CD4-positive, alpha-beta T cell (primary cell): Measurements from ENCODE around the gene LPAR2. TPM values are rescaled to one million over a fixed set of nuclear protein-coding genes. Genes with fewer than 3 reads are reported as not detected.
"Not testable (repeated sequence)": the region's sequence is repeated elsewhere in the genome, so short reads cannot be mapped to it uniquely, and the experiment has no call there.

Source experiments
- ATAC-seq: fragments of 200-7000 bp; cut with Tn5 transposase; one replicate; pipeline ENCODE4 v1.10.0; 2022; ENCODE audit warnings: mild to moderate bottlenecking; ENCODE audit not compliant: poor library complexity
- CTCF ChIA-PET: fragments of 350-600 bp; sonication (Branson Sonifier 250); formaldehyde crosslinking; loops from one replicate; lab custom pipeline; 2021; ENCODE audit warnings: antibody characterized with exemption, inconsistent platforms; lab: Charles Lee
- POLR2A ChIA-PET: fragments of 350-600 bp; sonication (Branson Sonifier 250); formaldehyde crosslinking; loops from one replicate; lab custom pipeline; 2021; ENCODE audit warnings: antibody characterized with exemption, inconsistent platforms; lab: Charles Lee
- DNase-seq, 14 experiments: peaks; one replicate each; pipeline ENCODE4 v3.0.0-alpha.2; 2013 to 2020; ENCODE audit warnings: mixed read lengths in 2 of 14
- H3K27ac ChIP-seq, 2 donors: one replicate each; pipeline versions ENCODE4 v1.5.1 to v1.7.0; 2013; ENCODE audit warnings: low read length in 2 of 2, low read depth in 1 of 2, mild to moderate bottlenecking in 1 of 2
- H3K27me3 ChIP-seq, 2 experiments: 1 replicate in 1 of 2; 2 replicates in 1 of 2; pipeline versions ENCODE4 v1.6.1 to v1.7.0; 2013; ENCODE audit warnings: low read length in 2 of 2, control low read depth in 1 of 2, mild to moderate bottlenecking in 1 of 2, moderate library complexity in 1 of 2; ENCODE audit not compliant: insufficient read depth in 2 of 2, control insufficient read depth in 1 of 2
- H3K36me3 ChIP-seq: one replicate; pipeline ENCODE4 v1.6.1; 2013; ENCODE audit warnings: low read length, control low read depth; ENCODE audit not compliant: insufficient read depth
- H3K4me1 ChIP-seq: one replicate; pipeline ENCODE4 v1.6.1; 2013; ENCODE audit warnings: low read length, control low read depth; ENCODE audit not compliant: insufficient read depth
- H3K4me3 ChIP-seq: one replicate; pipeline ENCODE4 v1.5.1; 2013; ENCODE audit warnings: mild to moderate bottlenecking, low read length, moderate library complexity
- H3K9me3 ChIP-seq, 2 experiments: 1 replicate in 1 of 2; 2 replicates in 1 of 2; pipeline versions ENCODE4 v1.6.1 to v1.7.0; 2013; ENCODE audit warnings: low read length in 2 of 2, mild to moderate bottlenecking in 2 of 2, control low read depth in 1 of 2, moderate library complexity in 1 of 2; ENCODE audit not compliant: control insufficient read depth in 1 of 2, insufficient read depth in 1 of 2
- H3K27ac Mint-ChIP-seq: one replicate; pipeline ENCODE4 v1.8.0; 2020; ENCODE audit warnings: mixed read lengths
- H3K27me3 Mint-ChIP-seq: one replicate; pipeline ENCODE4 v1.8.0; 2021; ENCODE audit warnings: mixed read lengths
- H3K36me3 Mint-ChIP-seq: one replicate; pipeline ENCODE4 v1.8.0; 2021; ENCODE audit warnings: low read depth, mixed read lengths
- H3K4me1 Mint-ChIP-seq: one replicate; pipeline ENCODE4 v1.8.0; 2021; ENCODE audit warnings: low read depth, mixed read lengths
- H3K4me3 Mint-ChIP-seq: one replicate; pipeline ENCODE4 v1.8.0; 2020; ENCODE audit warnings: mild to moderate bottlenecking, mixed read lengths
- H3K9me3 Mint-ChIP-seq: one replicate; pipeline ENCODE4 v1.8.0; 2020; ENCODE audit warnings: mixed read lengths
- CTCF ChIP-seq: fragments of 200-600 bp; IDR thresholded peaks from one replicate; pipeline ENCODE4 v1.8.0; 2022; ENCODE audit warnings: antibody characterized with exemption, mild to moderate bottlenecking
- intact Hi-C, 2 experiments: fragments of 100-400 bp; cut with DNase I in 1 of 2; cut with micrococcal nuclease in 1 of 2; formaldehyde crosslinking; loops; one replicate each; pipeline versions ENCODE4 v1.15.1 to v1.9.0; 2023 to 2025; cut with DNase I, micrococcal nuclease
- total RNA-seq, 174 experiments: library from RNA in 2 of 174; stranded (reverse) in 2 of 174; gene quantifications; one replicate each; pipeline ENCODE4 v1.2.3 and lab custom pipeline; 2021 to 2026

Gene LPAR2
- total RNA-seq, 2 experiments from 2014 or later, result 85.9 to 93.7 TPM

GRCh38 chr19:19672816-19673215 is 44.8 kb upstream of the LPAR2 start:
- TF ChIP-seq CTCF, result no peak
- POLR2A ChIA-PET, result interaction anchor here (0.6 to 2.0 kb wide), 6 partner anchors 9 to 193 kb away, joined by 3 to 6 read pairs (median 6); partner anchors contain the start of genes ATP13A1, ZNF14 and ZNF253
- H3K9me3 ChIP-seq, result peaks cover 55 to 64% of the 10 kb centered on the region in 2 experiments
- H3K27me3 Mint-ChIP-seq, result no peaks in the 10 kb centered on the region
- DNase-seq (no peak), ATAC-seq (no peak)
- CTCF ChIA-PET, result no interaction called here
- H3K27me3 ChIP-seq, result no peaks in the 10 kb centered on the region
- no peak overlapping the region for H3K27ac ChIP-seq
- H3K4me3 ChIP-seq, result no peak overlapping the region
- H3K36me3 Mint-ChIP-seq, result peaks cover 95% of the 10 kb centered on the region
- intact Hi-C loops, result loop anchor here in 1 of 2 experiments (5.0 to 10.0 kb wide), 2 partner anchors 144 to 222 kb away; no protein-coding TSS in a partner anchor
- H3K27ac Mint-ChIP-seq, result no peak overlapping the region
- peaks cover 9% of the 10 kb centered on the region for H3K9me3 Mint-ChIP-seq
- H3K4me1 ChIP-seq, result peaks cover 54% of the 10 kb centered on the region
- H3K4me1 Mint-ChIP-seq, result peaks cover 38% of the 10 kb centered on the region
- peak overlapping the region; percentile 45 for H3K4me3 Mint-ChIP-seq
- peaks cover 64% of the 10 kb centered on the region for H3K36me3 ChIP-seq

- H3K36me3 Mint-ChIP-seq, result peaks cover 69% of the 10 kb centered on the region
- H3K4me1 Mint-ChIP-seq, result peaks cover 45% of the 10 kb centered on the region
- ChIA-PET POLR2A (interaction anchor here (0.5 to 4.5 kb wide), 19 partner anchors 15 to 1659 kb away, joined by 3 to 112 read pairs (median 17); partner anchors contain the start of genes GMIP, ZNF14, ZNF253 and ZNF506), CTCF (no interaction called here)
- no peak for TF ChIP-seq CTCF
- Histone ChIP-seq H3K4me3 (peak overlapping the region; percentile 99), H3K9me3 (peaks cover 28 to 70% of the 10 kb centered on the region in 2 experiments), H3K27me3 (no peaks in the 10 kb centered on the region), H3K36me3 (peaks cover 37% of the 10 kb centered on the region), H3K27ac (peak overlapping the region; percentile 29 to 59), H3K4me1 (peaks cover 66% of the 10 kb centered on the region)
- intact Hi-C loops, result loop anchor here in 1 of 2 experiments (5.0 to 10.0 kb wide), 2 partner anchors 147 to 225 kb away; no protein-coding TSS in a partner anchor
- H3K4me3 Mint-ChIP-seq, result peak overlapping the region; percentile 96
- no peaks in the 10 kb centered on the region for H3K27me3 Mint-ChIP-seq
- no peak for DNase-seq
- H3K27ac Mint-ChIP-seq, result peak overlapping the region; percentile 95
- ATAC-seq, result no peak
- H3K9me3 Mint-ChIP-seq, result peaks cover 2% of the 10 kb centered on the region
Measured at GRCh38 chr19:19670070-19670551, 42.1 kb upstream of the LPAR2 start.

GRCh38 chr19:19668230-19669012 is 40.4 kb upstream of the LPAR2 start, which contains the start of gene ZNF101:
Gene ZNF101 (plus strand): TSS chr19:19668839. CDS start chr19:19668964, 125 bp downstream.
- intact Hi-C loops, result loop anchor here (1.0 to 5.0 kb wide), 6 partner anchors 64 to 289 kb away; partner anchors contain the start of genes ZNF14 (in 2 of the 2), ZNF253 (in 1 of the 2) and ZNF506 (in 1 of the 2)
- POLR2A ChIA-PET, result interaction anchor here (0.6 to 4.5 kb wide), 71 partner anchors 8 to 1901 kb away, joined by 3 to 112 read pairs (median 6); partner anchors contain the start of genes GATAD2A, GMIP, JUND and LPAR2
- Histone ChIP-seq H3K27me3 (no peaks in the 10 kb centered on the region), H3K9me3 (peaks cover 15 to 62% of the 10 kb centered on the region in 2 experiments), H3K27ac (peak within 1 kb of the TSS; percentile 94 to 96), H3K4me3 (peak within 1 kb of the TSS; percentile 99), H3K4me1 (peaks cover 72% of the 10 kb centered on the region), H3K36me3 (peaks cover 21% of the 10 kb centered on the region)
- peak within 1 kb of the TSS; percentile 96 for H3K4me3 Mint-ChIP-seq
- peak within 1 kb of the TSS; percentile 95 for H3K27ac Mint-ChIP-seq
- DNase-seq (peak; percentile 86 to 97 (median 94)), ATAC-seq (peak; percentile 71)
- no peak for TF ChIP-seq CTCF
- peaks cover 2% of the 10 kb centered on the region for H3K9me3 Mint-ChIP-seq
- no peaks in the 10 kb centered on the region for H3K27me3 Mint-ChIP-seq
- H3K4me1 Mint-ChIP-seq, result peaks cover 49% of the 10 kb centered on the region
- CTCF ChIA-PET, result interaction anchor here (0.9 to 1.4 kb wide), 3 partner anchors 25 to 136 kb away, joined by 3 to 4 read pairs (median 4); partner anchors contain the start of genes GMIP and ZNF14
- H3K36me3 Mint-ChIP-seq, result peaks cover 62% of the 10 kb centered on the region

- DNase-seq, H3K9me3 Mint-ChIP-seq, H3K36me3 ChIP-seq, H3K4me3 ChIP-seq, H3K27me3 Mint-ChIP-seq, H3K27me3 ChIP-seq, H3K27ac Mint-ChIP-seq, CTCF ChIA-PET, H3K27ac ChIP-seq, ATAC-seq: not testable (repeated sequence)
- Histone ChIP-seq H3K4me1 (peaks cover 77% of the 10 kb centered on the region), H3K9me3 (peaks cover 0 to 36% of the 10 kb centered on the region in 2 experiments)
- intact Hi-C loops, result loop anchor here (5.0 kb wide), 2 partner anchors 202 to 292 kb away; partner anchors contain the start of gene ZNF253 (in 1 of the 2)
- POLR2A ChIA-PET, result interaction anchor here (0.6 to 4.3 kb wide), 4 partner anchors 66 to 1455 kb away, joined by 3 to 45 read pairs (median 5); partner anchors contain the start of genes ZNF14 and ZNF506
- Mint-ChIP-seq H3K4me1 (peaks cover 60% of the 10 kb centered on the region), H3K36me3 (peaks cover 55% of the 10 kb centered on the region), H3K4me3 (peak overlapping the region; percentile 30)
Measured at GRCh38 chr19:19665420-19665948, 37.5 kb upstream of the LPAR2 start.
